Measurements from ENCODE around the gene HSD17B11.

- no peak for TF ChIP-seq EZH2 (IDR thresholded peaks at IDR 0.05; ENCODE audit: low read length)
- no peak for TF ChIP-seq CTCF (optimal IDR thresholded peaks at IDR 0.05 in 1 of 3, IDR thresholded peaks at IDR 0.05 in 1 of 3, conservative IDR thresholded peaks at IDR 0.05 in 1 of 3; ENCODE audit: extremely low read depth in 1 of 3, insufficient read depth in 2 of 3, low read length in 3 of 3)
Observed at GRCh38 chr4:87410679-87411078, 19.7 kb upstream of the HSD17B11 start.
